HG02623 (cell line): ENCODE results near the gene ERGIC1.
A peak's percentile ranks its signal among the peaks of the same experiment; 100 is the strongest.
"Not testable (repeated sequence)": the region's sequence is repeated elsewhere in the genome, so short reads cannot be mapped to it uniquely, and the experiment has no call there.

ENCODE experiments used
- ATAC-seq: cut with Tn5 transposase; IDR thresholded peaks from one replicate; pipeline ENCODE4 v1.9.1; 2021; ENCODE audit warnings: moderate library complexity; ENCODE audit not compliant: unreplicated experiment

ERGIC1 gene

DNA sequence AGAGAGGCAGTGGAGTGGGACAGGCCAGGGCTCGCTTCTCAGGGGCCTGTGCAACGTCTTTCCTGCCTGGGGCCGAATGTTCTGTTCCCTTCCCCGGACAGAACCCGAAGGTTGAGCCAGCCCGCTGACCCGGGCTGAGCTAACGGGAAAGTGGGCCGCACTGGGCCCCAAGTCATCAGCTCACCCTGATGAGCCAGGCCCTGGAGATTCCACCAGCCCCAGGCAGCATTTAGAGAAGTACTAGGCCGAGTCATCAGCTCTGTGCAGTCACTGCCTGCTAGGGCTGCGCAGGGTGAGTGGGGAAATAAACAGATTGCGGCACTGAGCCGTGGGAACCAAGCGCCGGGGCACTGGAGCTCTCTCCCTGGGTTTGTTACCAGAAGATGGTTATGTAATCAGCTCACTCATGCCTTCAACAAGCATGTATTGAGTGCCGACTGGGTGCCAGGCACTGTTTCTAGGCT lies 33.9 kb upstream of the ERGIC1 start:
- ATAC-seq: no peak

- ATAC-seq: no peak
Observed at GRCh38 chr5:172801179-172801671, 32.8 kb upstream of the ERGIC1 start.

DNA sequence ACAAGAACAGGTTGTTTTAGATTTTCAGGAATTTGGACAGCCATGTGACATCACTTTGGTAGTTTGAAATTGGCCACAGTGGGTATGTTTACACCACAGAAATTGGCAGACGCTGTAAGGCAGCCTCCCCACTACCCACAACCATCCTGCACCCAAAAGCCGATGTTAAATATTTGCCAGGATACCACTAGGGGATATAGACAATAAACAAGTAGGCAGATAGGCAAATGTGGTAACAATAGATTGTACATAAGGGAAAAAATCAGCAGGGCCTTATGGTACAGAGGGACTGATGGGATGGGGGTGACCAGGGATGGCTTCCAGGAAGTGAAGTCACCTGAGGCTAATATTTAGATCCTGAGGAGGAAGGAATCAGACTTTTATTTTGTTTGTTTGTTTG lies 31.9 kb upstream of the ERGIC1 start:
- ATAC-seq: no peak

DNA sequence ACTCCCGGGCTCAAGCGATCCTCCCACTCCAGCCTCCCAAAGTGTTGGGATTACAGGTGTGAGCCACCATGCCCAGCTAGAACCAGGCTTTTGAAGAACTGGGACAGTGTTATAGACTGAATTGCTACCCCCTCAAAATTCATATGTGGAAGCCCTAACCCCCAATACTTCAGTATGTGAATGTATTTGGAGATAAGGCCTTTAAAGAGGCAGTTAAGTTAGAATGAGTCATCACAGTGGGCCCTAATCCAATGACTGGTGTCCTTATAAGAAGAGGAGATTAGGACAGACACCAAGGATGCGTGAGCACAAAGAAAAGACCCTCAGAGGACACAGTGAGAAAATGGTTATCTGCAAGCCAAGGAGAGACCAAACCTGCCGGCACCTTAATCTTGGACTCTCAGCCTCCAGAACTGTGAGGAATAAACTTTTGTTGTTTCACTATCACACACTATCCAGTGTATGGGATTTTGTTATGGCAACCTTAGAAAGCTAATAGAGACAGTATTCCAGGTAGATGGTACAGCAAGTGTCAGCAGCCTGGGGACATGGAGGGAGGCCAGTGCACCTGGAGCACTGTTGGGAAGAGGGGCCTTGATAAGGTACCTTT lies 31.4 kb upstream of the ERGIC1 start:
- no peak for ATAC-seq

DNA sequence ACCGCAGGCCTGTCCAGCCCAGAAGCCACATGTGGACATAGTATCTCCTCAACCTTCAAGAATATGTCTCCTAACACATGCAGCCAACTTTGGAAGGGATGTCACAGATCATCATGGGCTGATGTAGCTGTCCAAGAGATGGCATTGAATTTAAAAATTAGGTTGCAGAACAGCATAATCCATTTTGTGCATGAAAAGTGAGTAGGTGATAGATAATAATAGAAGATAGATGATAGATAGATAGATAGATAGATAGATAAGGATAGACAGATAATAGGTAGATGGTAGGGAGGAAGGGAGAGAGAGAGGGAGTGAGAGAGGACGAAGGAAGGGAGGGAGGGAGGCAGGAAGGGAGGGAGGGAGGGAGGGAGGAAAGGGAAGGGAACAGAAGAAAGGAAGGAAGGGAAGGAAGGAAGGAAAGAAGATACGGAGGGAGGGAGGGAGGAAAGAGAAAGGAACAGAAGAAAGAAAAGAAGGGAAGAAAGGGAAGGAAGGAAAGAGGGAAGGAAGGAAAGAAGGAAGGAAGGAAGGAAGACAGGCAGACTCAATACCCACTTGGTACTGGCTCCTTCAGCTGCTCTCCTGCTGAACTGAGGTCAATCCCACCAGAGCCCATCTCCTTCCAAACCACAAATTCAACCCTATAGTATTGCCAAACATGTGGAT lies 28.9 kb upstream of the ERGIC1 start:
- no peak for ATAC-seq

DNA sequence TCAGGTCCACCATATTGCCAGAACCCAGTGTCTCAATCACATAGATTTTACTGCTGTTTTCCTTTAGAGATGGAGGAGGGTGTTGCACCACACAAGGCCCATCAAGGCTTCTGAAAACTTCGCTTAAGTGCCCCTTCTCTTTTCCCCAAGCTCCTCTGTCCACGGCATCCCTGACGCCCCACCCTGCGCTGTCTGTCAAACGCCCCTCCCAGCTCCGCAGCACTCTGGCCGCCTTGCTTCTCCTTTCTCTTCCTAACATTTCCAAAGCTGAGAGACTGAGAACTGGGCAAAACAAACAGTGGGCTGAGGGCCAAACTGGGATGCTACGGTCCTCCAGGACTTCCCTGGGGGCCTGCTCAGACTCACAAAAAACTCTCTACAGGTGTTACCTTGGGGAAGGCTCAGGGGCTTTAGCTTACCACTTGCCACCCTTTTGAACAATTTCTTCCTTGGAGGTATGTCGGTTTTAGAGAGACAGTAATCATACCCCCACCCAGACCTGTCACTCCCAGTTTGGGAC lies 28.3 kb upstream of the ERGIC1 start:
- no peak for ATAC-seq

GRCh38 chr5:172806897-172807672 lies 27.0 kb upstream of the ERGIC1 start:
- ATAC-seq: peak; percentile 98

DNA sequence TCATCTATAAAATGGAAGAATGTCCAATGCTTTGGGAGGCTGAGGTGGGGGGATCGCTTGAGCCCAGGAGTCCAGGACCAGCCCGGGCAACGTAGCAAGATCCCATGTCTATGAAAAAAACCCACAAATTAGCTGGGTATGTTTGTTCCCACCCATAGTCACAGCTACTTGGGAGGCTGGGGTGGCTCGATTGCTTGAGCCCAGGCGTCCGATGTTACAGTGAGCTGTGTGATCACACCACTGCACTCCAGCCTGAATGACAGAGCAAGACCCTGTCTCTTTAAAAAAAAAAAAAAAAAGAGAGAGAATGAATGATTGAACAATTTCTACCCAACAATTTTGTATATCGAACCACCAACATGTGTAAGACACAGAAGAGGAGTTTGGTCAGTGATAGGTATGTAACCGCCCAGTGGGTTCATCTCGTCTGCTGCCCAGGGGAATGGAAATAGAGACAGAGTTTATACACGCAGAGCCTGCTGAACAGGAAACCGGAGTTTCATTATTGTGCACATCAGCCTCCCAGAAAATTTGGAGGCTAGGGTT lies 26.2 kb upstream of the ERGIC1 start:
- no peak for ATAC-seq

DNA sequence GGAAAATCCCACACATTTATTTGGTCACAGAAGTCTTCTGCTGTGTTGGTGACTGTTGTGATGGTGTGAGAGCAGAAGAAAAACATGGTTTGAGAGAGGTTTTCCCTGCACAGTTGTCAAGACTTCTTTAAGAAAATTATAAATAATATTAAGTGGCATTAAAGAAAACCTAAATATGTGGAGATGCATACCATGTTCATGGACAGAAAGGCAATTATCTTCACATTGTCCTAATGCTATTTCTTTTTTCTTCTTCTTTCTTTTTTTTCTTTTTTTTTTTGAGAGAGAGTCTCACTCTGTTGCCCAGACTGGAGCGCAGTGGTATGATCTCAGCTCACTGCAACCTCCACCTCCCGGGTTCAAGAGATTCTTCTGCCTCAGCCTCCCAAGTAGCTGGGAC lies 24.3 kb upstream of the ERGIC1 start:
- no peak for ATAC-seq

DNA sequence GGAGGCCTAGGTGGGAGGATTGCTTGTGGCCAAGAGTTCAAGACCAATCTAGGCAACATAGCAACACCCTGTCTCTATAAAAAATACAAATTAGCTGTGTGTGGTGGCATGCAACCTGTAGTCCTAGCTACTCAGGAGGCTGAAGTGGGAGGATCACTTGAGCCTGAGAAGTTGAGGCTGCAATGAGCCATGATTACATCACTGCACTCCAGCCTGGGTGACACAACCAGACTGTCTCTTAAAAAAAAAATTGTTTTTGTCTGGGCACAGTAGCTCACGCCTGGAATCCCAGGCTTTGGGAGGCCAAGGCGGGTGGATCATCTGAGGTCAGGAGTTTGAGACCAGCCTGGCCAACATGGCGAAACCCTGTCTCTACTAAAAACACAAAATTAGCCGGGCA lies 23.1 kb upstream of the ERGIC1 start:
- ATAC-seq: not testable (repeated sequence)

GRCh38 chr5:172815631-172816030 lies 18.4 kb upstream of the ERGIC1 start:
- no peak for ATAC-seq

DNA sequence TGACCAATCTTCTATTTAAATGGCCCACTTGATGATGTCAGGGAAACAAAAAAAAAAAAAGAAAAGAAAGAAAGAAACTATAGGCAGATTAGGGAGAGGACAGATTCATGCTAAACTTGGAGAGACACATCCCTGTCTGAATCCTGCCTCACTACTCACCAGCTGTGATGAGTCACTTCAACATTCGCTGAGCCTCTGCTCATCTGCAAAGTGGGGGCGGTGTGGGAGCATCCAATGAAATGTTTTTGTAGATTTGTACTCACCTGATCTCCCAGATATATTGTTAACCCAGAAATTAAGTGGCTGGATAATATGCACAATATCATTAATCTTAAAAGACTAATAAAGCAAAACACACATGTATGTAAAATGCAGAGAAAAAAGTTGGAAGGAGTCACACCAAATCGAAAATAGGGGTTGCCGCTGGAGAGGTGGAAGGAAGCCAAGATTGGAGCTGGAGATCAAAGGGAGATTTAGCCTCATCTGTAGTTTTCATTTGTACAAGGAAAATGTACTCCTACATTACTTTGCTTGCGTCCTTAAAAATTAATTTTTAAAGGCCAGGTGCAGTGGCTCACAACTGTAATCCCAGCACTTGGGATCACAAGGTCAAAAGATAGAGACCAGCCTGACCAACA lies 17.0 kb upstream of the ERGIC1 start:
- no peak for ATAC-seq

DNA sequence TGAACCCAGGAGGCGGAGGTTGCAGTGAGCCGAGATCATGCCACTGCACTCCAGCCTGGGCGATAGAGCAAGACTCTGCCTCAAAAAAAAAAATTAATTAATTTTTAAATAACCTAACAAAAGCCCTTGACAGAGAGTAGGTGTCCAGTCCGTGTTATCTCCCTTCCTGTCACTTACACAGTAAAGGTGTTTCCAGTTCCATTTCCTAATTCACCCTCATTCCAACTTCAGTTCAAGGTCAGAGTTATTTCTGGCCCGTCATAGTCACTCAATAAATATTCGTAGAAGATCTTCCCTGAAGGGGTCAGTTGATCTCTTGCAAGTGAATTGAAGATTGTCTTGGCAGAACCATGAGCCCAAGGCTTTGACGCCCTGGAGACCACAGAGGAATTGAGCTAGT lies 16.4 kb upstream of the ERGIC1 start:
- no peak for ATAC-seq

DNA sequence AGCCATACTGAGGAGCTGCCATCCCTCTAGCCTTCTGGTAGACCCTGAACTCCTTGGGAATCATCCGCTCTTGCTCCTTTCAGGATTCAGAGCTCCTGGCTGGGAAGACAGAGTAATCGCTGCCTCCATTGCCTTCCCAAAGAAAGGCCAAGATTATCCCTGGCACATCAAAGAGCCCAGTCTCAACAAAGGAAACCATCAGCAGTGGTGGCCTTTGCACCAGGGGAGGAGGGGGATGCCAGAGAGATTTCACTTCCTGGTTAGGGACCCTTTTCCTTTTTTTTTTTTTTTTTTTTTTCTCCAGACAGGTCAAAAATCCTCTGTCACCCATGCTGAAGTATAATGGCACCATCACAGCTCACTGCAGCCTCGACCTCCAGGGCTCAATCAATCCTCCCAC lies 16.0 kb upstream of the ERGIC1 start:
- no peak for ATAC-seq

DNA sequence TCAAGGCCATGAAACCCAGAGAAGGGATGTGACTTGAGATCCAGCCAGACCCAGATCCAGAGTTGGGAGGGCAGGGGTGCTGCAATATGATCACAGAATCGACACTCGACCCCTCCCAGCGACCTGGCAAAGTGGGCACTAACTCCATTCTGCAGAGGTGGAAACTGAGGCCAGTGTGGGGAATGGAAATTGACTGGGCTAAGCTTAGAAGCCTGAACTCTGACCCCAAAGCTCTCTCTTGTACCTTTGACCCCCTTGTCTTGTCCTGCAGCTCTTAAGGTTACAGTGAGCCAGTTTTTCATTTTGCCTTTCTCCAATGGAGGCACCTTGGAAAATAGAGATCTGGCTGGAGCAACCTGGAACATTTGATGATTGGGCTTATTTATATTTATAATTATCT lies 14.5 kb upstream of the ERGIC1 start:
- no peak for ATAC-seq

- no peak for ATAC-seq
Observed at GRCh38 chr5:172820046-172820767, 13.8 kb upstream of the ERGIC1 start.

GRCh38 chr5:172821340-172821985 lies 12.6 kb upstream of the ERGIC1 start:
- no peak for ATAC-seq

DNA sequence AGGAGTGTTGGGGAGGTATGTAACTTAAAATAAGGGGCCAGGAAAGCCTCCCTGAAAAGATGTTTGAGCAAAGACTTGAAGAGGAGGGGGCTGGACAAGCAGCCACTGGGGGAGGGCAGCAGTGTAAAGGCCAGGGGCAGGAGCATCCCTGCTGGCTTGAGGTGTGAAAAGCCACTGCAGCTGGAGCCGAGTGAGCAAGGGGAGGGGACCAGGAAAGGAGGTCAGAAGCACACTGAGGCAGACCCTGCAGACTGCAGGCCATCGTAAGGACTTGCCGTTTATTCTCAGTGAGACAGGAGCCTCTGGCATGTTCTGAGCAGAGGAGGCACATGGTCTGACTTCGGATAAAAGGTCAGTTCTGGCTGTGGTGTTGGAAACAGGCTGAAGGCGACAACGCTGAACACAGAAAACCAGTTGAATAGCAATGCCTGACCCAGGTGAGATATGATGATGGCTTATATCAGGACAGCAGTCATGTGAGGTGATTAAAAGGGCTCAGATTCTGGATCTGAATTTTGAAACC lies 10.2 kb upstream of the ERGIC1 start:
- no peak for ATAC-seq

DNA sequence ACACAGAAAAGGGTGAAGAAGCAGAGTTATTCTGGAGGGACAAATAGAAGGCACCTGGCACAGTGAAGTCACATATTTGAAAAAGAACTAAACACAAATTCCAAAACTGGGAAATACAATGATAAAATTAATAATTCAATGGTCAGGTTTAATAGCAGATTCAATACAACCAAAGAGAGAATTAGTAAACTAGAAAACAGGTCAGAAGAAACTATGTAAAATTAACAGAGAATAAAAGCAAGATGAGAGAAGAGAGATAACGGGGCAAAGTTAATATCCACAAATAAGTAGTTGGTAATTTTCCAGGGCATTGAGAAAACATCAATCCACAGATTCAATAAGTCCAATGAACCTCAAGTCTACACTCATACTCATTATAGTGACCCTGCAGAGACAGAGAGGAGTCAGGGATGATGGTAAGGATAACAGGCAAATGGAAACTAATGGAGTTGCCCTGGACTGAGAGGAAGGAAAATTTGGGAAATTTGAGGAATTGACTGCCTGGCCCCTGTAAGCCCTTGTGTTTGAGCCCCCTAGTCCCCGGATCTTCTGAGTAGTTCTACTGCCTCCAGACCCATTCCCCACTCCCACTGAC lies 8.3 kb upstream of the ERGIC1 start:
- no peak for ATAC-seq
